H1 (cell line): ENCODE measurements around the gene FBLN5. TPM values are rescaled to one million over a fixed set of nuclear protein-coding genes. Genes with fewer than 3 reads are reported as not detected.

ENCODE experiments used
- CTCF ChIA-PET: fragments of 300-600 bp; sonication (Branson Sonifier 250); formaldehyde crosslinking; loops from one replicate; lab custom pipeline; 2021; ENCODE audit not compliant: partially characterized antibody; lab: Charles Lee
- POLR2A ChIA-PET: fragments of 300-600 bp; sonication (Branson Sonifier 250); formaldehyde crosslinking; loops from one replicate; lab custom pipeline; 2021; ENCODE audit warnings: inconsistent platforms; ENCODE audit not compliant: partially characterized antibody; lab: Charles Lee
- DNase-seq, 2 experiments: peaks; one replicate each; pipeline versions ENCODE4 v3.0.0 to v3.0.0-alpha.2; 2010 to 2022; ENCODE audit warnings: low spot score in 2 of 2, low read depth in 1 of 2, mixed read lengths in 1 of 2
- FAIRE-seq: peaks from 2 replicates; lab custom pipeline; 2011; peaks lifted over from hg19 to GRCh38; lab: Jason Lieb, UNC
- H2AFZ ChIP-seq: 2 replicates; pipeline ENCODE4 v1.8.1; 2012; ENCODE audit warnings: low read length, inconsistent platforms
- H2AK5ac ChIP-seq: 2 replicates; pipeline ENCODE4 v1.6.1; 2013; ENCODE audit warnings: low read depth, low read length
- H2BK120ac ChIP-seq: replicated peaks from 2 replicates; pipeline ENCODE3; 2013; ENCODE audit warnings: low read depth, low read length, inconsistent platforms
- H2BK12ac ChIP-seq: 2 replicates; pipeline ENCODE4 v1.6.1; 2013; ENCODE audit warnings: low read depth, low read length
- H2BK15ac ChIP-seq: 2 replicates; pipeline ENCODE4 v1.6.1; 2013; ENCODE audit warnings: low read length
- H2BK20ac ChIP-seq: 2 replicates; pipeline ENCODE4 v1.6.1; 2013; ENCODE audit warnings: low read length
- H2BK5ac ChIP-seq: 2 replicates; pipeline ENCODE4 v1.6.1; 2013; ENCODE audit warnings: low read depth, low read length
- H3K14ac ChIP-seq: 2 replicates; pipeline ENCODE4 v1.6.1; 2013; ENCODE audit warnings: inconsistent platforms; ENCODE audit not compliant: insufficient read length
- H3K18ac ChIP-seq: 2 replicates; pipeline ENCODE4 v1.6.1; 2013; ENCODE audit warnings: low read length; ENCODE audit errors: extremely low read depth
- H3K23ac ChIP-seq: 2 replicates; pipeline ENCODE4 v1.6.1; 2013; ENCODE audit warnings: inconsistent platforms; ENCODE audit not compliant: insufficient read length
- H3K23me2 ChIP-seq: 2 replicates; pipeline ENCODE4 v1.6.1; 2013; ENCODE audit warnings: low read depth, low read length
- H3K27ac ChIP-seq: 2 replicates; pipeline ENCODE4 v1.6.1; 2011; ENCODE audit warnings: low read depth, low read length, inconsistent platforms
- H3K27me3 ChIP-seq, 4 experiments: replicated peaks in 1 of 4; 1 replicate in 1 of 4; 2 replicates in 3 of 4; pipeline versions ENCODE4 v1.6.1 to v1.8.1; 2011 to 2013; ENCODE audit warnings: low read length in 3 of 4, mild to moderate bottlenecking in 3 of 4, inconsistent platforms in 2 of 4, mixed read lengths in 2 of 4, moderate library complexity in 1 of 4; ENCODE audit not compliant: control insufficient read depth in 3 of 4, insufficient read depth in 3 of 4; ENCODE audit errors: extremely low read depth in 1 of 4
- H3K36me3 ChIP-seq, 4 experiments: 2 replicates each; pipeline versions ENCODE4 v1.6.1 to v1.8.1; 2011 to 2013; ENCODE audit warnings: mild to moderate bottlenecking in 4 of 4, low read length in 3 of 4, moderate library complexity in 2 of 4, control low read depth in 1 of 4, inconsistent platforms in 1 of 4; ENCODE audit not compliant: insufficient read depth in 4 of 4, control insufficient read depth in 2 of 4
- H3K4ac ChIP-seq: replicated peaks from 2 replicates; pipeline ENCODE3; 2013; ENCODE audit warnings: low read length, low read depth, mixed read lengths, inconsistent platforms; ENCODE audit not compliant: insufficient read length
- H3K4me1 ChIP-seq, 4 experiments: replicated peaks in 1 of 4; 1 replicate in 1 of 4; 2 replicates in 3 of 4; pipeline versions ENCODE4 v1.6.1 to v1.8.1; 2011 to 2013; ENCODE audit warnings: low read length in 3 of 4, inconsistent platforms in 2 of 4, mixed read lengths in 1 of 4; ENCODE audit not compliant: insufficient read depth in 4 of 4, control insufficient read depth in 3 of 4
- H3K4me2 ChIP-seq, 2 experiments: 2 replicates each; pipeline versions ENCODE4 v1.6.1 to v1.8.1; 2011 to 2013; ENCODE audit warnings: low read depth in 2 of 2, low read length in 2 of 2, control low read depth in 1 of 2, inconsistent platforms in 1 of 2, mild to moderate bottlenecking in 1 of 2; ENCODE audit not compliant: insufficient read depth in 1 of 2
- H3K4me3 ChIP-seq, 4 experiments: fragments of 200-600, 300-600 bp in 1 of 4; sonication (generic), shearing (Covaris generic), sonication (Bioruptor Twin) in 1 of 4; 2 replicates each; pipeline versions ENCODE4 v1.5.1 to v1.8.1; 2011 to 2016; ENCODE audit warnings: low read length in 4 of 4, low read depth in 3 of 4, control low read depth in 2 of 4, inconsistent platforms in 2 of 4, mild to moderate bottlenecking in 2 of 4, mixed read lengths in 1 of 4, moderate library complexity in 1 of 4; ENCODE audit not compliant: insufficient read depth in 2 of 4; ENCODE audit errors: extremely low read depth in 1 of 4
- H3K56ac ChIP-seq: replicated peaks from 2 replicates; pipeline ENCODE3; 2013; ENCODE audit warnings: low read depth, mild to moderate bottlenecking, mixed read lengths, low read length, inconsistent platforms; ENCODE audit not compliant: insufficient read length
- H3K79me1 ChIP-seq: 2 replicates; pipeline ENCODE4 v1.6.1; 2013; ENCODE audit warnings: low read depth, low read length, control low read depth
- H3K79me2 ChIP-seq, 2 experiments: 2 replicates each; pipeline versions ENCODE4 v1.6.1 to v1.8.1; 2012 to 2013; ENCODE audit warnings: low read length in 2 of 2, mild to moderate bottlenecking in 2 of 2, inconsistent platforms in 1 of 2; ENCODE audit not compliant: insufficient read depth in 2 of 2, control insufficient read depth in 1 of 2
- H3K9ac ChIP-seq, 4 experiments: replicated peaks in 1 of 4; 1 replicate in 1 of 4; 2 replicates in 3 of 4; pipeline versions ENCODE4 v1.6.1 to v1.8.1; 2011 to 2013; ENCODE audit warnings: low read depth in 3 of 4, low read length in 3 of 4, control low read depth in 2 of 4, mild to moderate bottlenecking in 2 of 4, moderate library complexity in 2 of 4, inconsistent platforms in 1 of 4; ENCODE audit errors: extremely low read depth in 1 of 4
- H3K9me3 ChIP-seq, 2 experiments: 2 replicates each; pipeline versions ENCODE4 v1.6.1 to v1.8.1; 2012 to 2013; ENCODE audit warnings: mild to moderate bottlenecking in 2 of 2, moderate library complexity in 2 of 2, control low read depth in 1 of 2, inconsistent platforms in 1 of 2, low read depth in 1 of 2, low read length in 1 of 2, mixed read lengths in 1 of 2; ENCODE audit not compliant: insufficient read depth in 2 of 2
- H4K20me1 ChIP-seq, 2 experiments: replicated peaks in 1 of 2; 2 replicates each; pipeline versions ENCODE3 to v1.8.1; 2011 to 2013; ENCODE audit warnings: inconsistent platforms in 2 of 2, low read length in 2 of 2, mild to moderate bottlenecking in 1 of 2; ENCODE audit not compliant: insufficient read depth in 2 of 2, control insufficient read depth in 1 of 2
- H4K5ac ChIP-seq: 2 replicates; pipeline ENCODE4 v1.6.1; 2013; ENCODE audit warnings: low read length, low read depth, mixed read lengths, inconsistent platforms; ENCODE audit not compliant: insufficient read length
- H4K8ac ChIP-seq: 2 replicates; pipeline ENCODE4 v1.8.0; 2013; ENCODE audit warnings: mild to moderate bottlenecking, moderate library complexity, low read length, inconsistent platforms; ENCODE audit not compliant: insufficient read depth; ENCODE audit errors: extremely low read depth
- H4K91ac ChIP-seq: replicated peaks from 2 replicates; pipeline ENCODE3; 2013; ENCODE audit warnings: low read length, mixed read lengths, inconsistent platforms; ENCODE audit not compliant: insufficient read length
- CBX8 ChIP-seq: fragments of 300-800, 300-1000 bp; sonication (generic); IDR thresholded peaks from 2 replicates; pipeline ENCODE4 v1.7.1; 2016; ENCODE audit warnings: low read depth, low read length, borderline replicate concordance
- FOSL1 ChIP-seq: IDR thresholded peaks from 2 replicates; pipeline ENCODE4 v1.6.1; 2011; ENCODE audit warnings: mild to moderate bottlenecking, low read depth, low read length, moderate library complexity; ENCODE audit not compliant: insufficient read depth
- NANOG ChIP-seq: IDR thresholded peaks from 2 replicates; pipeline ENCODE4 v1.6.1; 2011; ENCODE audit warnings: low read length, low read depth, mild to moderate bottlenecking, inconsistent platforms; ENCODE audit not compliant: insufficient read depth, poor library complexity, severe bottlenecking
- RBBP5 ChIP-seq: IDR thresholded peaks from 2 replicates; pipeline ENCODE4 v1.7.1; 2012; ENCODE audit warnings: low read depth, mild to moderate bottlenecking, inconsistent platforms, low read length, moderate library complexity, borderline replicate concordance
- WGBS, 2 experiments: shearing (Covaris generic) in 1 of 2; methylation state at CpG; one replicate each; pipeline versions ENCODE4 v1.1.6 to v1.1.7; 2013 to 2015; ENCODE audit warnings: low lambda C conversion rate in 2 of 2, mixed read lengths in 2 of 2, inconsistent platforms in 1 of 2, low coverage in 1 of 2, missing lambda C conversion rate in 1 of 2; ENCODE audit not compliant: insufficient replicate concordance in 2 of 2, insufficient coverage in 1 of 2, insufficient read length in 1 of 2; ENCODE audit errors: extremely low coverage in 1 of 2, missing lambda C conversion rate in 1 of 2; 5-methylcytosine and 5-hydroxymethylcytosine counted together
- polyA plus RNA-seq, 7 experiments: library from polyadenylated mRNA; depleted of rRNA in 3 of 7; stranded (reverse) in 5 of 7; unstranded in 2 of 7; fragments of >200 nt in 5 of 7; fragments of 200-250 nt in 2 of 7; gene quantifications; 1 replicate in 5 of 7; 2 replicates in 1 of 7; 4 replicates in 1 of 7; pipeline versions ENCODE4 v1.2.1 to v1.2.3, GENCODE V29; 2011 to 2013; ENCODE audit warnings: missing spikeins in 2 of 7, mixed read lengths in 2 of 7
- total RNA-seq: library from RNA; stranded (reverse); fragmentation: NEBNext Ultra II Directional; extraction: Animal tissue kit (Norgen Biotek cat#: 25700); gene quantifications from 2 replicates; pipeline ENCODE4 v1.2.1, GENCODE V29; 2021
- TF ChIP-seq, protein P1 (sequence below): IDR thresholded peaks from 2 replicates; pipeline ENCODE4 v1.6.1; 2011; ENCODE audit warnings: low read length, improper control_type of control experiment

FBLN5 gene
- total and polyA plus RNA-seq, 2 of the 8 experiments (the other 6 are each of a cell fraction or from before 2014, with no cell fraction given): 0.88 to 3.5 TPM

DNA sequence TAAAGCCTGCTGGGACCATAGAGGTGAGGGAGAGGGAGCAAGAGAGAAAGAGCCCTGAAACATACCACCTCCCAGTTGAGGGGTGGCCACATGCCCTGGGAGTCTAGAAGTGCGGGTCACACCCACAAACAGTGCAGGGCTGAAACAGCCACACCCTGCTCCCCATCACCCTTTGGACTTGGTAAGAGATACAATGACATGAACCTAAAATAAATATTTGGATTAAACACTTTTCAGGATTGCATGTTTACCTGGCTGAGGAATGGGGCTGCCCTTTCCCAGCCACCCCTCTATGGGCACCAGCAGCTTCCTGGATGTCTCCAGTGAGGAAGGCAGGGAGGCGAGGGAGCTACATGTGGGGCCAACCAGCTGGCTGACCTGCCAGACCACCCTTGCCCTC lies 41.1 kb downstream of the FBLN5 start:
- H3K9me3 ChIP-seq: no peaks in the 10 kb centered on the region
- H3K36me3 ChIP-seq: no peaks in the 10 kb centered on the region
- H3K4me1 ChIP-seq: no peaks in the 10 kb centered on the region
- POLR2A ChIA-PET: no interaction called here
- no peak overlapping the region for H2AK5ac ChIP-seq
- H3K4me3 ChIP-seq: no peak overlapping the region
- H4K20me1 ChIP-seq: peaks cover 0 to 2% of the 10 kb centered on the region in 2 experiments
- H2BK5ac ChIP-seq: no peak overlapping the region
- H4K8ac ChIP-seq: no peak overlapping the region; the same call in 1 of the 2 replicates
- no peak overlapping the region for H3K27ac ChIP-seq
- no peaks in the 10 kb centered on the region for H3K27me3 ChIP-seq
- H3K79me1 ChIP-seq: no peaks in the 10 kb centered on the region
- H2AFZ ChIP-seq: no peak overlapping the region
- H3K4me2 ChIP-seq: no peak overlapping the region
- DNase-seq (no peak), FAIRE-seq (no peak)
- no peak overlapping the region for H2BK12ac ChIP-seq
- no peak overlapping the region for H4K91ac ChIP-seq
- no peak overlapping the region for H3K23ac ChIP-seq
- WGBS, 2 experiments: 90% methylated on average over 2 of the region's 2 CpGs; no CpG with 5 or more reads in 1 of the 2 experiments
- CTCF ChIA-PET: interaction anchor here (2.4 to 2.6 kb wide), 2 partner anchors 11 to 14 kb away, joined by 8 to 10 read pairs; no protein-coding TSS in a partner anchor
- H3K4ac ChIP-seq: no peak overlapping the region
- no peaks in the 10 kb centered on the region for H3K79me2 ChIP-seq
- H3K56ac ChIP-seq: no peak overlapping the region
- no peak overlapping the region for H4K5ac ChIP-seq
- H3K18ac ChIP-seq: no peak overlapping the region
- H2BK120ac ChIP-seq: no peak overlapping the region
- no peak overlapping the region for H3K14ac ChIP-seq
- no peak overlapping the region for H3K9ac ChIP-seq
- H3K23me2 ChIP-seq: no peaks in the 10 kb centered on the region
- H2BK15ac ChIP-seq: no peak overlapping the region
- H2BK20ac ChIP-seq: no peak overlapping the region
- TF ChIP-seq NANOG: no peak
- no peak for TF ChIP-seq RBBP5
- TF ChIP-seq, protein P1, sequence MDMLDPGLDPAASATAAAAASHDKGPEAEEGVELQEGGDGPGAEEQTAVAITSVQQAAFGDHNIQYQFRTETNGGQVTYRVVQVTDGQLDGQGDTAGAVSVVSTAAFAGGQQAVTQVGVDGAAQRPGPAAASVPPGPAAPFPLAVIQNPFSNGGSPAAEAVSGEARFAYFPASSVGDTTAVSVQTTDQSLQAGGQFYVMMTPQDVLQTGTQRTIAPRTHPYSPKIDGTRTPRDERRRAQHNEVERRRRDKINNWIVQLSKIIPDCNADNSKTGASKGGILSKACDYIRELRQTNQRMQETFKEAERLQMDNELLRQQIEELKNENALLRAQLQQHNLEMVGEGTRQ: no peak
- no peak for TF ChIP-seq CBX8
- no peak for TF ChIP-seq FOSL1
